Measurements from ENCODE around the gene FAM120B.
"Not testable (repeated sequence)": the region's sequence is repeated elsewhere in the genome, so short reads cannot be mapped to it uniquely, and the experiment has no call there.

The FAM120B gene

DNA sequence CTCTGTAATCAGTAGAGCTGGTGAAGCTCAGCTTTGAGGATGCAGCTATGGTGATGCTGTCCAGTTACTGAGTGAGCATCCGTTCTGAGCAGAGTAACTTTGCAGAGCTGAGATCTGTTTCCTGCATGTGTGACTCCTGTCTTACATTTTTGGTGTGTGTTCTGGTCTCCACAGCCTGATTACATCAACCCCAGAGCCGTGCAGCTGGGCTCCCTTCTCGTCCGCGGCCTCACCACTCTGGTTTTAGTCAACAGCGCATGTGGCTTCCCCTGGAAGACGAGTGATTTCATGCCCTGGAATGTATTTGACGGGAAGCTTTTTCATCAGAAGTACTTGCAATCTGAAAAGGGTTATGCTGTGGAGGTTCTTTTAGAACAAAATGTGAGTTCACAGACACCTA, 81.6 kb downstream of the FAM120B start:
- DNase-seq (ENCODE audit: low spot score): no peak

DNA sequence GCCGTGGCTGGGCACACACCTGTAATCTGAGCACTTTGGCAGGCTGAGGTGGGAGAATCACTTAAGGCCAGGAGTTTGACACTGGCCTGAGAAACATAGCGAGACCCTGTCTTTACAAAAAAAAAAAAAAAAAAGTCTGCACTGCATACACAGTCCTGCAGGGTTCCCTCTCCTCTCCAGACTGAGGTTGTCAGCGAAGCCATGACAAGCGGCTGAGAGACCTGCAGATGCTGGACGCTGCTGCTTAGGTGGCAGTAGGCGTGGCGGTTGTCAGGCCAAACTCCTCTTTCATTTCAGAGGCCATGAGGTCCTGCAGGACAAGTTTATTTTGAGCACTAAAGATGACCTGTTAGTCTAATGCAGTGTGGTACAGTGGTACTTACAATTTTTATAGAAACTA, 86.5 kb downstream of the FAM120B start:
- no peak for DNase-seq (ENCODE audit: low spot score)

DNA sequence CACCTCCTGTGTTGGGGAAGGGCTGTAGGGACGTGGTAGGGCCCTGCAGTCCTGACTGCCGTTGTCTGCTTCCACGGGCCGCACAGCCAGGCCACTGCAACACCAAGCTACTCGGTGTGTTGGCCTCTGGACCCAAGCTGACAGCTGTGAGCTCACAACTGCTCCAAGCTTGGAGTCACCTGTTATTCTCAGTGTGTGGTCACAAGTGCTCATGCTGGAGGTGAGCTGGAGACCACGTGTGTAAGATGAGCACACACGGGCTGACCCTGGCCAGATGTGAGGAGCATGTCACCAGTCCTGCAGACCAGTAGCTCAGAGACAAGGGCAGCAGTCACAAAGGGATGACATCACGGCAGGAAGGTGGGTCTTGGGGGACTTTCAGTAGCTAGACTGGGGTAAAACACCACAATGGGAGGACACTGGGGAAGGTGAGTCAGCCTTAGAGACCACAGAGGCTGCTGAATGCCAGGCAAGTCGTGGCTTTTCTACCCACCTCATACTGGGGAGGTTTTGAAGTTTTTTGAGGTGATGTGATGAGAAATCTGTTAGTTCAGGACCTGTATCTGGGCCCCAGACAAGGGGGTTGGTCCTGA, 87.3 kb downstream of the FAM120B start:
- DNase-seq (ENCODE audit: low spot score): no peak

DNA sequence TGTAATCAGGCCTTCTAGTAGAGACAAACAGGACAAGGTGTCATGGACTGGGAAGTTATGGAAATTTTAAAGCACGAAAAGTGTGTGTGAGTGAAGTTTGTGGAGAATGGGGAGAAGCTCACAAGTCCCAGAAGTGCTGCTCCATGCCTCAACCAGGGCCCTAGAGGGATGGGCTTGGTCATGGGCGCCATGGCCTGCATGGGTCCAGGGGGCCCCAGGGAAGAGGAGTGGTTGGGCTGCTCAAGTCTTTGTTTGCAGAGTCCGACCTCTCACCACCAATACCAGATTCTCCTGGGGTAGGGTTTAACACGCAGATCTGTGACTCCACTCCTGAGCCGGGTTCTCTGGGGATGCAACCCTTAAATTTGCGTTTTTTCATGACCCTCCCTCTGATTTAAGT, 88.4 kb downstream of the FAM120B start:
- no peak for DNase-seq (ENCODE audit: low spot score)

DNA sequence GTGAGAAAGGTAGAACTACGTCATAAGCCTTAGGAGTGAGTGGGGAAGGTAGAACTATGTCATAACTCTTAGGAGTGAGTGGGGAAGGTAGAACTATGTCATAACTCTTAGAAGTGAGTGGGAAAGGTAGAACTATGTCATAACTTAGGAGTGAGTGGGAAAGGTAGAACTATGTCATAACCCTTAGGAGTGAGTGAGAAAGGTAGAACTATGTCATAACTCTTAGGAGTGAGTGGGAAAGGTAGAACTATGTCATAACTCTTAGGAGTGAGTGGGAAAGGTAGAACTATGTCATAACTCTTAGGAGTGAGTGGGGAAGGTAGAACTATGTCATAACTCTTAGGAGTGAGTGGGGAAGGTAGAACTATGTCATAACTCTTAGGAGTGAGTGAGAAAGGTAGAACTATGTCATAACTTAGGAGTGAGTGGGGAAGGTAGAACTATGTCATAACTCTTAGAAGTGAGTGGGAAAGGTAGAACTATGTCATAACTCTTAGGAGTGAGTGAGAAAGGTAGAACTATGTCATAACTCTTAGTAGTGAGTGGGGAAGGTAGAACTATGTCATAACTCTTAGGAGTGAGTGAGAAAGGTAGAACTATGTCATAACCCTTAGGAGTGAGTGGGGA, 92.3 kb downstream of the FAM120B start:
- not testable (repeated sequence) for DNase-seq (ENCODE audit: low spot score)

DNA sequence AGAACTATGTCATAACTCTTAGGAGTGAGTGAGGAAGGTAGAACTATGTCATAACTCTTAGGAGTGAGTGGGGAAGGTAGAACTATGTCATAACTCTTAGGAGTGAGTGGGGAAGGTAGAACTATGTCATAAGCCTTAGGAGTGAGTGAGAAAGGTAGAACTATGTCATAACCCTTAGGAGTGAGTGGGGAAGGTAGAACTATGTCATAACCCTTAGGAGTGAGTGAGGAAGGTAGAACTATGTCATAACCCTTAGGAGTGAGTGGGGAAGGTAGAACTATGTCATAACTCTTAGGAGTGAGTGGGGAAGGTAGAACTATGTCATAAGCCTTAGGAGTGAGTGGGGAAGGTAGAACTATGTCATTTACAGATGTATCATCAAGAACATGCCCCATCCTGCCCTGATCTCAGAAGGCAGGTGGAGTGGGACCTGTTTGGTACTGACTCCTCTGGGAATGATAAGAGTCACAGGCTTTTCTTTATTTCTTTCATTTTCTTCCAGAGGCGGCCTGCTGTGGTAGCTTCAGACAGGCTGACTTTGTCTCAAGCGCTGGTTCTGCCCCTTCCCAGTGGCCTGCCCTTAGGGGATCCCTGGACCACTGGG, 93.5 kb downstream of the FAM120B start:
- DNase-seq (ENCODE audit: low spot score): not testable (repeated sequence)

DNA sequence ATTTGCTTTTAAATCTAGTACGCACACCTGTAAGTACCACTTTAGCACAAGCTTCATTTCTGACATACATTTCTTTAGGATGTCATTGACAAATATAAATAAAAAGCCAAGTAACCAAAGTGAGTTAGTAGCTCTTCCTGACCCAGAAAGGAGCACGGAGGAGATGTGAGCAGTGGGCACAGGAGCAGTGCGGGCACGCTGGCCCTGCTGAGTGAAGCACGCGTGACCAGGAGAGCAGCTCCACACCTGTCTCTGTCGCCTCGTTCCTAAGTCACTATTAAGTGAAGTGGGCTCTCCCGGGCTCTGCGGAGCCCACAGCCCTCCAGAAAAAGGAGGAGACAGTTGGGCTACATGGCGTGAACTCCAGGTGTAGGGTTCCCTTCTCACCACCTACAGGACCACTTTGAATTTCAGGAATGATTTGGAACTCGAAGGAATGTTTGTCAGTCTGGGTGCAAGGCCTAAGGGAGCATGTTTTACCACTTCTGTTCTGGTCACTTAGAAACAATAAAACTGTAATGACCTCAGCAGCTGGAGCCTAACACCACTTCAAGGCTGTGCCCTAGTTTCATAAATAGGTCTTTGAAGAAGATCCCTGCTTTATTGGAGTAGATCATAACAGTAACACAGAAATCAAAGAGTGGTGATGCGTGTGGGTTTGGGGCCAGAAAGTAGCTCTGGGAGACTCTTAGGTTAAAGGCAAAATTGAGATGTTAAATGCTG, 95.9 kb downstream of the FAM120B start:
- no peak for DNase-seq (ENCODE audit: low spot score)

DNA sequence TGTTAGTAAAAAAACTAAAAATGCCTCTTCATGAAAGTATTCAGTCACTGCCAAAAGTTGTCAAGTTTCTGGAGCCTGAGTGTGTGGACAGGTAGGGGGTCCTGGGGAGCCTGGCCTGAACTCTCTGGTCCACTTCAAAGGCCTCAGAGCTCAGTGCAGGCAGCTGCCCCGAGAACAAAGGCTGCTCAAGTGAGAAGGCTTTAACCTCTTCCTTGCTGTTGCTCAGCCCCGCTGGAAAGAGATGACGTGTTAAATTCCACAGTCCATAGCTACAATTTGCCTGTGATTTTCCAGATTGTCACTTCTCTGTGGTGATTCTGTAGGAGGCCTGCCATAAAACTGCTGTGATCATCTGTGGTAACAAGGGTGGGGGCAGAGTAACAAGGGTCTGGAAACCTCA, 96.9 kb downstream of the FAM120B start:
- DNase-seq (ENCODE audit: low spot score): no peak

DNA sequence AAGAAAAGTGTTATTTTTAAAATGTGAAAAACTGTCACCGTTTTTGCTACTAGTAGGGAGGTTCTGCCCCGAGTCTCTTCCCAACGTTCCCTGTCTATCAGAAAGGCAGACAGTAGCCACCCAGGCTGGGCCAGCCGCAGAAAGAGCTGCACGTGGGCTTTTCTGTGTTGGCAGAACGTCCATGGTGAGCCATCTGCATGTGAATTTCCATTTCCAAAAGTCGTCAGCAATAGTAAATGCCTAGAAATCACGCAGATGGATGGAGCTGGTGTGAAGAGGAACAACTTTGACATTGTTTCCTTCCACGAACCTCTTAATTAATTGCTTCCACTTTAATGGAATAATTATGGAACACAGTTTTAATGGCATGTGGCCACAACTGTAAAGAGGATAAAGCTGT, 97.5 kb downstream of the FAM120B start:
- DNase-seq (ENCODE audit: low spot score): no peak

DNA sequence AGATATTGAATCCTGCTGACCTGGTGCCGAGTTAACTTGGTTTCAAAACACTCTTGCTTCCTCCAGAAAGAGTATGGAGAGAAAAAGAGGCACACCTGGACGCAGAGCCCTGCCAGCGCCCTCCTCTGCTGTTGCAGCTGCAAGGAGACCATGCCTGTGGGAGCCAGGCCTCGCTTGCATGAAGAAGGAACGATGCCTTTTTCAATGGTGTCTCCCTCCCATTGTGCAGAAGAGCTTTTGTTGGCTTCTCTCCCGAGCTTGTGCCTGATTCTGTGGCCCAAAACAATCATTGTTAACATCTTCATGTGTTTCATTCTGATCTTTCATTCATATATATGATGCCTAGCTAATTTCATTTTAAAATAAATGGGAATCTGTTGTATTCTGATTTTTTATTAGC, 98.1 kb downstream of the FAM120B start:
- DNase-seq (ENCODE audit: low spot score): no peak

DNA sequence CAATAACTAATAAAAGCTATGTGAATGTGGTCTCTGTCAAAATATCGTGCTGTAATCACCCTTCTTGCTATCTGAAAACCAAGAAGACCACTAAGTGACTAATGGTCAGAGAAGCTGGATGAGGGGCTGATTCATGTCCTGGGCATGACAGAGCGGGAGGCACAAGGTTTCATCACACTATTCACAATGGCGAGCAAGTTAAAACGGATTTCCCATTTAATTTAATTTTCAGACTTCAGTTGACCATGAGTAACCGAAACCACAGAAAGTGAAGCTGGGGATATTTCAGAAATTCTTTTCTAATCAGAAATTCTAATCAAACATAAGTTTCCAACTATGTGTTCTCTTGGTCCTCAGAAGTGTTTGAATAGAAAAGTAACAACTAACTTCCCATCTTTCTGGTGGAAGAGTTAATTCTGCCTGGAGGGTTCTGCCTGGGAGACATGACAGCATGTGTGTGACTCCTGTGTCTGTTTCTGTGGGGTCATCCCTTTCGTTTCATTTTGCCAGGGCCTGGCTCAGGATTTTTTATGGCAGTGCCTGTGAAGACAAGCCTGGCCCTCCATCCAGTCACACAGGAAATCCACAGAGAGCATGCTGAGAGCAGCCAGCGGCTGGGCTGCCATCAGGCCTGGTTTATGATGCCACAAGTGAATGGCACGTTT, 98.9 kb downstream of the FAM120B start:
- DNase-seq (ENCODE audit: low spot score): no peak

DNA sequence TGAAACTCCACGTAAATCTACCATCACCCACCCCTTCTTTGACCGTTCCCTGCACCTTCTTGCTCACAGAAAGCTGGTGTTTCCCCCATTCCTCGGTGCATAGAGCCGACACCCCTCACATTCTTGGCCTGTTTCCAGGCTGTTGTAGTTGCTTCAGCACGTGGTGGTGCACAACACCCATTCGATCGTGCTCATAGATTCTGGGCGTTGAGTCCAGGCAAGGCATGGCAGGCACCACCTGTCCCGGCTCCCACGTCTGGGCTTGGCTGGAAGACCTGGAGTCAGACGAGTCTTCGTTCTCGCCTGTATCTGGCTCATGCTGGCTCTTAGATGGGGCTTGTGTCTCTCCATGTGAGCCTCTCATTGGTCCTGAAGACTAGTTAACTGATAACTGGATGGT, 100.6 kb downstream of the FAM120B start:
- DNase-seq (ENCODE audit: low spot score): no peak

DNA sequence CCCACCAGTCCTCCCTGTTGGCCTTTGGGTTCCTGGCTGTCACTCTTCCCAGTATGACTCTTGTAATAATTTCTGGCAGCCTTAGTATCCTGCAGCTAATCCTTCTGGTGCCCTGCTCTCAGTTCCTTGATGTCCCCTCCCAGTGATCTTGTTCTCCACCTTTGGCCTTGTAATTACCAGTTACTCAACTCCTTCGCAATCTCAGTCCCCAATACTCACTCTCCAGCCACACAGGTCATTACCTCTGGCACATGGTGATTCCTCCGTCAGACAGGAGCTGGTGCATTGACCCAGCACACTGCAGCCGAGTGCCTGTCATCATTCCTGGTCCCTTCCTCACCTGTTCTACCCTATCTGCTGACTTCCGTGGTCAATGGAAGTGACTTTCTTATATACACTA, 101.4 kb downstream of the FAM120B start:
- no peak for DNase-seq (ENCODE audit: low spot score)

DNA sequence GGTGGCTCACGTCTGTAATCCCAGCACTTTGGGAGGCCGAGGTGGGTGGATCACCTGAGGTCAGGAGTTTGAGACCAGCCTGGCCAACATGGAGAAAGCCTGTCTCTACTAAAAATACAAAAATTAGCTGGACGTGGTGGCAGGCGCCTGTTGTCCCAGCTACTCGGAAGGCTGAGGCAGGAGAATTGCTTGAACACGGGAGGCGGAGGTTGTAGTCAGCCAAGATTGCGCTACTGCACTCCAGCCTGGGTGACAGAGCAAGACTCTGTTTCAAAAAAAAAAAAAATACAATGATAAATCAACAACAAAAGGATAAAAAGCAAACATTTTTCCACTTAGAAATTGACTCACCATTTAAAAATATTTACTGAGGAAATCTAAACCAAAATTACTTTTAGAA, 103.2 kb downstream of the FAM120B start:
- DNase-seq (ENCODE audit: low spot score): not testable (repeated sequence)

DNA sequence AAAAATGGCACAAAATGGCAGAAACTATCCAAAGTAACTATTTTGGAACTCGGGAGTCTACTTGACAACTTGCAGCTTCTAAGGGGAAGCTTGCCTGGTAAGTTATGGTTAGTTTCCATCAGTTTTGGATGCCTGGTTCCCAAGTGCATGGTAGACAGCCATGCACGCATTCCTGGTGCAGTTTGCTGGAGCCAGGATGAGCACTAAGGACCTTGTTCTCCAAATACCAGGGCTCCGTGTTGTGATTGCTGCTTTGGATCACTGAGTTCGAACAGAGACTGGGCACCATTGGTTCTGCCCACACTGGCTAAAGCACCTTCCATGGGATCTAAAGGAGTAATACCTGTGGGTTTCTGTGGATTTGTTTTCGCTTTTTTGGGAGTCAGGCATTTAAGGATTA, 103.7 kb downstream of the FAM120B start:
- no peak for DNase-seq (ENCODE audit: low spot score)

DNA sequence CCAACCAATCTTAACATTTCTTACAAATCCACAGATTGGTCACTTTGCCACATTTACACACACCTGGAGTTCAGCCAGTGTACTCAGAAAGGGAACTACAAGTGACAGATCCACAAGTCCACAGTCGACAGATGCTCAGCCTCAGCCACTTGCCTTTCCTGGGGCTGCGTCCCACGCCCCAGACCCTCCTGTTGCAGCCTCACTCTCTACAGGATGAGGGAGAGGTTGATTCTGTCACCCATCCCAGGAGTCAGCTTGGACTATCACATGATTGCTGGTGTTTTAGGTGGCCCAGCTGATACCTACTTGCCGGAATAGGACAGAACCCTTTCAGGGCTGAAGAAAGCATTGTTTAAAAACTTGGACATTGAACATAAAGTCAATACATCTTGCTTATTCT, 108.8 kb downstream of the FAM120B start:
- DNase-seq (ENCODE audit: low spot score): no peak

DNA sequence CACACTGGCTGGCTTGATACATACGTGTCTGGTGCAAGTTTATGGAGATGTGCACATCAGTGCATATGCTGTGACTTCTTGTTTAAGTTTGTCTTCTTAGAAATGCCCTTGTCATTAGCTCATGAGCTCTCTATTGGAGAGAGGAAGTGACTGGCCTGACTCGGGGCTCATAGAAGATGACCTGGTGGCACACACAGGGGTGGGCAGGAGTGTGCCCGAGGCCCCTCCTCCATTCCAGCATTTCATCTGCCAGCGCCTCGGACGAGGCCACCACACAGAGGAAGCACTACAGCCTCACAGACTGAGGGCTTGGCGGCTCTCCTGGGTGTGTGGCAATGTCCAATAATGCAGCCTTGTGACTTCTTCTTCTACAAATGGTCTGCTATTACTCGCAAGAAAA, 109.7 kb downstream of the FAM120B start:
- DNase-seq (ENCODE audit: low spot score): no peak

DNA sequence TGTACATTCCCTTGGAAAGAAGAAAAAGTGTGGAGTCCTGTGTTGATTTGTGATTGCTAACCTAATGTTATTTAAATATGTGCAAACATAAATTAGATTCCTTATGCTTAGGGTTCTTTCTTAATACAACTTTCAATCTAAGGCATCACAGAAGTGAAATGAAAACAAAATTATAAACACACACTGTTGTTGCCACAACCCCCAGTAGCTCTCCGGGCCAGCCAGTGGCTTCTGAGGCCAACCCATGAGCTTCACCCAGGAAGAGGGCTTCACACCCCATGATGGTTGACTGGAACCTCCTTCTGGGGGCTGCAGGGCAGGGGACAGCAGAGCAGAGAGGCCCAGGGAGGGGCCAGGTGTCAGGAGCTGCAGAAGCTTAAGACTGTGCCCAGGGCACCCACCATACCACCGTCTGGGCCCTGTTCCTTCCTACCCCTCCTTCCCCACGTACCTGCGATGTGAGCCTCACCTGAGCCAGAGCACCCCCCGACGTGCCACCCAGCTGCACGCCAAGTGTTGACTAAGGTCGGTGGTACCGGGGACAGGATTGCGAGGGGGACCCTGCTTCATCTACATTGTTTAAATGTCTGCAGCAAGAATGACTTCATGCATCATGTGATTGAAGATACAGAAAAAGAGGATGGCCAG, 110.5 kb downstream of the FAM120B start:
- no peak for DNase-seq (ENCODE audit: low spot score)

DNA sequence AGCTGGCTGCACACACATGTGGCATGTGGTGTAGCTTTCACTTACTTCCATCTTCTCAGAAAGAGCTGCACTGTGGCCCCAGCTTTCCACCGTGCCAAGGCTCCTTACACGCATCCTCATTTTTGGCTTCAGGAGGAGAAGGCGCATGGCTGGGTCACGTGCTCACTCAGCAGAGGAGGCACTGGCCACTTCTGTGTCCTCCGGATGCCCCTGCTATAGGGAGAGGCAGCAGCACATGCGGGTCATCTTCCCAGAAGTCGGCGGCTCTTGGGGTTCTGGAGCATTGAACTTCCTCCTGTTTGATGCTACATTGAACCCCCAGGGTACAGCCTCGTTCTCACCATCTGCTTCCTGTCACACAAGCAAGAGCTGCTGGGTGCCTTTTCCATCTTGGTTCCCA, 111.3 kb downstream of the FAM120B start:
- DNase-seq (ENCODE audit: low spot score): no peak

DNA sequence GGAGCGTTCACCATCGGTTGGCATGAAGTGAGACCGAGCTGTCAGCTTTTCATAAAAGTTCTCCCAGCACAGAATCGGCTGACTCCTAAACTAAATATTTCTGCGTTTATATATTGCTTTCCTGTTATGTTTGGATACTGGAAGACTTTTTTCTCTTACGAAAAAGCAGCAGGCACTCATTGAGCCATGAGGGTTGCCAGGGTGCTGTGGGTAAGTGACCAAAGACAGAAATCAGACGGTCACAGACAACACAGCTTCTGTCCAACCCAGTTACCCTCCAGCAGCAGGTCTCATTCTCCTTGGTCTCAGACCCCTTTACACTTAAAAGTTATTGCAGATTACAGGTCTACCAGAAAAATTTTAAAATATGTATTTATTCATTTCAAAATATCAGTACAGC, 113.7 kb downstream of the FAM120B start:
- no peak for DNase-seq (ENCODE audit: low spot score)

DNA sequence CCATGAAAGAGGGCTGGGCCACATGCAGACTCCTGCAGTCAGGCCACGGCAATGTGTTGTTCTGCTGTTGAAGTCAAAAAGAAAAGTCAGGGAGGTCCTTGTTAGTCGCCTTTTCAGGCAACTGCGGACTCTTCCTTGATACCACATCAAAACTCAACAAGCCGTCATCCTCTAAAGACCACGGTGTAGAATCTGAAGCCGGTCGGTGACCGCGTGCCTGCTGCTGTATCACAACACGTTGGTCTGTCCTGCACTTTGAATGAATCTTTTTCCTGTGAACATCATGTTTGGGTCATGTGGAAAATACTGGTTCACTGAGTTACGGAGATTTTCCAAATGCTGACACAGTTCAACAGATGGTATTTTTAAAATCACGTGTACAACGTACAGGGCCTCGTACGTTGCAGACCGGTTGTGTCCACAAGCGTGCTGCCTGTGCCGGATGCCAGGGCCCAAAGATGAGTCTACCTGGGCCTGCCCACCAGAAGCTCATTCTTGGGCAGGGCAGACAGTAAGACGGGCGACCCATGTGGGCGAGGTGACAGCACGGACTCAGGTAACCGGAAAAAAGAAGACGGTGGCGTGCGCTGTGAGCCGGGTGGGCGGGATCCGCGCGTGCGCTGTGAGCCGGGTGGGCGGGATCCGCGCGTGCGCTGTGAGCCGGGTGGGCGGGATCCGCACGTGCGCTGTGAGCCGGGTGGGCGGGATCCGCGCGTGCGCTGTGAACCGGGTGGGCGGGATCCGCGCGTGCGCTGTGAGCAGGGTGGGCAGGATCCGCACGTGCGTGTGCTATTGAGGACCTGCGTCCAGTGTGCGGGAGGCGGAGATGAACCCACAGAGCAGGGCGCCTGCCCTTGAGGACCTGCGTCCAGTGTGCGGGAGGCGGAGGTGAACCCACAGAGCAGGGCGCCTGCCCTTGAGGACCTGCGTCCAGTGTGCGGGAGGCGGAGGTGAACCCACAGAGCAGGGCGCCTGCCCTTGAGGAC, 114.5 kb downstream of the FAM120B start:
- DNase-seq (ENCODE audit: low spot score): no peak

All from germinal center (tissue), 1 donor.